ENCODE measurements around the gene KLHL40. TPM values are rescaled to one million over a fixed set of nuclear protein-coding genes. Genes with fewer than 3 reads are reported as not detected.

Gene KLHL40
- total and polyA plus RNA-seq, 7 experiments from 2014 or later, result not detected

GRCh38 chr3:42662813-42663535 is 22.4 kb upstream of the KLHL40 start:
- H3K4me1 ChIP-seq (ENCODE audit: control insufficient read depth in 2 of 2, insufficient read depth in 2 of 2, low read length in 2 of 2), result no peaks in the 10 kb centered on the region
- H3K4me3 ChIP-seq (ENCODE audit: low read length), result no peak overlapping the region
- no peaks in the 10 kb centered on the region for H3K36me3 ChIP-seq (ENCODE audit: control insufficient read depth in 2 of 3, insufficient read depth in 3 of 3, low read length in 3 of 3)
- no peaks in the 10 kb centered on the region for H3K27me3 ChIP-seq (ENCODE audit: control insufficient read depth in 2 of 2, insufficient read depth in 2 of 2, low read length in 2 of 2)
- Mint-ChIP-seq H3K9me3 (no peaks in the 10 kb centered on the region), H3K27ac (peak overlapping the region in 1 of 9 donors; percentile 47), H3K4me1 (peaks cover 0 to 4% (median 0%) of the 10 kb centered on the region in 7 donors), H3K36me3 (no peaks in the 10 kb centered on the region), H3K27me3 (peaks cover 0 to 3% (median 0%) of the 10 kb centered on the region in 5 donors), H3K4me3 (no peak overlapping the region)
- ChIA-PET CTCF (no interaction called here), POLR2A (no interaction called here)
- no peak overlapping the region for H3K27ac ChIP-seq (ENCODE audit: low read depth, low read length)
- no peaks in the 10 kb centered on the region for H3K9me3 ChIP-seq (ENCODE audit: control insufficient read depth in 2 of 3, low read length in 3 of 3)
- DNase-seq (no peak), ATAC-seq (no peak)
- intact Hi-C loops (cut with micrococcal nuclease), result no loop called here

- Mint-ChIP-seq H3K36me3 (no peaks in the 10 kb centered on the region), H3K4me1 (peaks cover 0 to 4% (median 0%) of the 10 kb centered on the region in 7 donors)
Observed at GRCh38 chr3:42663581-42664437, 21.5 kb upstream of the KLHL40 start.

GRCh38 chr3:42664438-42664803 is 20.9 kb upstream of the KLHL40 start:
- peaks cover 0 to 2% (median 0%) of the 10 kb centered on the region in 11 donors for H3K9me3 Mint-ChIP-seq
- Histone ChIP-seq H3K36me3 (ENCODE audit: control insufficient read depth in 2 of 3, insufficient read depth in 3 of 3, low read length in 3 of 3) (no peaks in the 10 kb centered on the region), H3K27ac (ENCODE audit: low read depth, low read length) (no peak overlapping the region), H3K9me3 (ENCODE audit: control insufficient read depth in 2 of 3, low read length in 3 of 3) (no peaks in the 10 kb centered on the region), H3K27me3 (ENCODE audit: control insufficient read depth in 2 of 2, insufficient read depth in 2 of 2, low read length in 2 of 2) (no peaks in the 10 kb centered on the region), H3K4me1 (ENCODE audit: control insufficient read depth in 2 of 2, insufficient read depth in 2 of 2, low read length in 2 of 2) (no peaks in the 10 kb centered on the region), H3K4me3 (ENCODE audit: low read length) (no peak overlapping the region)
- H3K36me3 Mint-ChIP-seq, result no peaks in the 10 kb centered on the region
- ChIA-PET CTCF (no interaction called here), POLR2A (no interaction called here)
- no peak for DNase-seq
- intact Hi-C loops (cut with micrococcal nuclease), result no loop called here
- H3K27me3 Mint-ChIP-seq, result peaks cover 0 to 3% (median 0%) of the 10 kb centered on the region in 5 donors
- H3K27ac Mint-ChIP-seq, result no peak overlapping the region
- ATAC-seq, result no peak
- peaks cover 0 to 4% (median 0%) of the 10 kb centered on the region in 7 donors for H3K4me1 Mint-ChIP-seq
- no peak overlapping the region for H3K4me3 Mint-ChIP-seq

More at GRCh38 chr3:42663581-42664437, 21.5 kb upstream of the KLHL40 start:
- no peak overlapping the region for H3K4me3 ChIP-seq (ENCODE audit: low read length)
- H3K4me1 ChIP-seq (ENCODE audit: control insufficient read depth in 2 of 2, insufficient read depth in 2 of 2, low read length in 2 of 2), result no peaks in the 10 kb centered on the region
- ChIA-PET CTCF (no interaction called here), POLR2A (no interaction called here)
- H3K27ac ChIP-seq (ENCODE audit: low read depth, low read length), result no peak overlapping the region
- no peaks in the 10 kb centered on the region for H3K9me3 ChIP-seq (ENCODE audit: control insufficient read depth in 2 of 3, low read length in 3 of 3)
- H3K36me3 ChIP-seq (ENCODE audit: control insufficient read depth in 2 of 3, insufficient read depth in 3 of 3, low read length in 3 of 3), result no peaks in the 10 kb centered on the region
- intact Hi-C loops (cut with micrococcal nuclease), result no loop called here
- H3K27me3 ChIP-seq (ENCODE audit: control insufficient read depth in 2 of 2, insufficient read depth in 2 of 2, low read length in 2 of 2), result no peaks in the 10 kb centered on the region
- Mint-ChIP-seq H3K9me3 (no peaks in the 10 kb centered on the region), H3K27ac (peak overlapping the region in 1 of 9 donors; percentile 47), H3K4me3 (no peak overlapping the region), H3K27me3 (peaks cover 0 to 3% (median 0%) of the 10 kb centered on the region in 5 donors)
- no peak for ATAC-seq
- no peak for DNase-seq

GRCh38 chr3:42665050-42665878 is 20.1 kb upstream of the KLHL40 start:
- H3K27me3 ChIP-seq (ENCODE audit: control insufficient read depth in 2 of 2, insufficient read depth in 2 of 2, low read length in 2 of 2), result no peaks in the 10 kb centered on the region
- Mint-ChIP-seq H3K36me3 (no peaks in the 10 kb centered on the region), H3K27ac (no peak overlapping the region), H3K4me1 (no peaks in the 10 kb centered on the region), H3K9me3 (peaks cover 0 to 2% (median 0%) of the 10 kb centered on the region in 11 donors), H3K4me3 (no peak overlapping the region), H3K27me3 (peaks cover 0 to 3% (median 0%) of the 10 kb centered on the region in 5 donors)
- H3K4me1 ChIP-seq (ENCODE audit: control insufficient read depth in 2 of 2, insufficient read depth in 2 of 2, low read length in 2 of 2), result no peaks in the 10 kb centered on the region
- H3K36me3 ChIP-seq (ENCODE audit: control insufficient read depth in 2 of 3, insufficient read depth in 3 of 3, low read length in 3 of 3), result no peaks in the 10 kb centered on the region
- no peak for DNase-seq
- intact Hi-C loops (cut with micrococcal nuclease), result no loop called here
- no peak for ATAC-seq
- no peak overlapping the region for H3K27ac ChIP-seq (ENCODE audit: low read depth, low read length)
- no peaks in the 10 kb centered on the region for H3K9me3 ChIP-seq (ENCODE audit: control insufficient read depth in 2 of 3, low read length in 3 of 3)
- ChIA-PET CTCF (no interaction called here), POLR2A (no interaction called here)
- H3K4me3 ChIP-seq (ENCODE audit: low read length), result no peak overlapping the region

GRCh38 chr3:42666022-42666421 is 19.3 kb upstream of the KLHL40 start:
- ATAC-seq, result no peak
- peaks cover 0 to 2% (median 0%) of the 10 kb centered on the region in 11 donors for H3K9me3 Mint-ChIP-seq

GRCh38 chr3:42666577-42666998 is 18.7 kb upstream of the KLHL40 start:
- Histone ChIP-seq H3K27ac (ENCODE audit: low read depth, low read length) (no peak overlapping the region), H3K4me1 (ENCODE audit: control insufficient read depth in 2 of 2, insufficient read depth in 2 of 2, low read length in 2 of 2) (no peaks in the 10 kb centered on the region), H3K27me3 (ENCODE audit: control insufficient read depth in 2 of 2, insufficient read depth in 2 of 2, low read length in 2 of 2) (no peaks in the 10 kb centered on the region), H3K4me3 (ENCODE audit: low read length) (no peak overlapping the region), H3K36me3 (ENCODE audit: control insufficient read depth in 2 of 3, insufficient read depth in 3 of 3, low read length in 3 of 3) (no peaks in the 10 kb centered on the region), H3K9me3 (ENCODE audit: control insufficient read depth in 2 of 3, low read length in 3 of 3) (no peaks in the 10 kb centered on the region)
- Mint-ChIP-seq H3K4me3 (no peak overlapping the region), H3K27ac (no peak overlapping the region), H3K9me3 (peaks cover 0 to 2% (median 0%) of the 10 kb centered on the region in 11 donors), H3K4me1 (no peaks in the 10 kb centered on the region), H3K36me3 (no peaks in the 10 kb centered on the region), H3K27me3 (peaks cover 0 to 3% (median 0%) of the 10 kb centered on the region in 5 donors)
- POLR2A ChIA-PET, result no interaction called here
- intact Hi-C loops (cut with micrococcal nuclease), result no loop called here
- DNase-seq (no peak), ATAC-seq (no peak)
- CTCF ChIA-PET, result no interaction called here

More at GRCh38 chr3:42666022-42666421, 19.3 kb upstream of the KLHL40 start:
- Mint-ChIP-seq H3K36me3 (no peaks in the 10 kb centered on the region), H3K27ac (no peak overlapping the region), H3K4me1 (no peaks in the 10 kb centered on the region), H3K27me3 (peaks cover 0 to 3% (median 0%) of the 10 kb centered on the region in 5 donors), H3K4me3 (no peak overlapping the region)
- ChIA-PET POLR2A (no interaction called here), CTCF (no interaction called here)
- DNase-seq, result no peak
- no peaks in the 10 kb centered on the region for H3K36me3 ChIP-seq (ENCODE audit: control insufficient read depth in 2 of 3, insufficient read depth in 3 of 3, low read length in 3 of 3)
- intact Hi-C loops (cut with micrococcal nuclease), result no loop called here
- H3K4me3 ChIP-seq (ENCODE audit: low read length), result no peak overlapping the region
- H3K27me3 ChIP-seq (ENCODE audit: control insufficient read depth in 2 of 2, insufficient read depth in 2 of 2, low read length in 2 of 2), result no peaks in the 10 kb centered on the region
- no peaks in the 10 kb centered on the region for H3K9me3 ChIP-seq (ENCODE audit: control insufficient read depth in 2 of 3, low read length in 3 of 3)
- H3K4me1 ChIP-seq (ENCODE audit: control insufficient read depth in 2 of 2, insufficient read depth in 2 of 2, low read length in 2 of 2), result no peaks in the 10 kb centered on the region
- H3K27ac ChIP-seq (ENCODE audit: low read depth, low read length), result no peak overlapping the region

All from naive thymus-derived CD4-positive, alpha-beta T cell (primary cell).